Mucosa of rectum (tissue), 2 donors: ENCODE data around the gene INTU.
A peak's percentile ranks its signal among the peaks of the same experiment; 100 is the strongest.
"Not testable (repeated sequence)": the region's sequence is repeated elsewhere in the genome, so short reads cannot be mapped to it uniquely, and the experiment has no call there.

Experiments used
- H3K27ac ChIP-seq, 2 donors: one replicate each; pipeline ENCODE4 v1.7.0; 2013; ENCODE audit warnings: inconsistent platforms in 2 of 2, low read depth in 2 of 2, low read length in 2 of 2
- H3K27me3 ChIP-seq, 2 donors: one replicate each; pipeline ENCODE4 v1.7.0; 2013; ENCODE audit warnings: low read length in 2 of 2; ENCODE audit not compliant: control insufficient read depth in 2 of 2, insufficient read depth in 2 of 2
- H3K36me3 ChIP-seq, 2 donors: one replicate each; pipeline ENCODE4 v1.7.0; 2013; ENCODE audit warnings: low read length in 2 of 2; ENCODE audit not compliant: control insufficient read depth in 2 of 2, insufficient read depth in 2 of 2
- H3K4me1 ChIP-seq, 2 donors: one replicate each; pipeline ENCODE4 v1.7.0; 2013; ENCODE audit warnings: low read length in 2 of 2, mild to moderate bottlenecking in 1 of 2; ENCODE audit not compliant: control insufficient read depth in 2 of 2, insufficient read depth in 2 of 2
- H3K4me3 ChIP-seq, 2 donors: one replicate each; pipeline ENCODE4 v1.7.0; 2013; ENCODE audit warnings: low read length in 2 of 2
- H3K9ac ChIP-seq, 2 donors: one replicate each; pipeline ENCODE4 v1.7.0; 2013; ENCODE audit warnings: low read length in 2 of 2, low read depth in 1 of 2, mild to moderate bottlenecking in 1 of 2
- H3K9me3 ChIP-seq, 2 donors: one replicate each; pipeline ENCODE4 v1.7.0; 2013; ENCODE audit warnings: low read length in 2 of 2; ENCODE audit not compliant: control insufficient read depth in 2 of 2
- donor health status: healthy.
- donor health status: Normal muscosa, but diverticular disease.

Gene INTU

DNA sequence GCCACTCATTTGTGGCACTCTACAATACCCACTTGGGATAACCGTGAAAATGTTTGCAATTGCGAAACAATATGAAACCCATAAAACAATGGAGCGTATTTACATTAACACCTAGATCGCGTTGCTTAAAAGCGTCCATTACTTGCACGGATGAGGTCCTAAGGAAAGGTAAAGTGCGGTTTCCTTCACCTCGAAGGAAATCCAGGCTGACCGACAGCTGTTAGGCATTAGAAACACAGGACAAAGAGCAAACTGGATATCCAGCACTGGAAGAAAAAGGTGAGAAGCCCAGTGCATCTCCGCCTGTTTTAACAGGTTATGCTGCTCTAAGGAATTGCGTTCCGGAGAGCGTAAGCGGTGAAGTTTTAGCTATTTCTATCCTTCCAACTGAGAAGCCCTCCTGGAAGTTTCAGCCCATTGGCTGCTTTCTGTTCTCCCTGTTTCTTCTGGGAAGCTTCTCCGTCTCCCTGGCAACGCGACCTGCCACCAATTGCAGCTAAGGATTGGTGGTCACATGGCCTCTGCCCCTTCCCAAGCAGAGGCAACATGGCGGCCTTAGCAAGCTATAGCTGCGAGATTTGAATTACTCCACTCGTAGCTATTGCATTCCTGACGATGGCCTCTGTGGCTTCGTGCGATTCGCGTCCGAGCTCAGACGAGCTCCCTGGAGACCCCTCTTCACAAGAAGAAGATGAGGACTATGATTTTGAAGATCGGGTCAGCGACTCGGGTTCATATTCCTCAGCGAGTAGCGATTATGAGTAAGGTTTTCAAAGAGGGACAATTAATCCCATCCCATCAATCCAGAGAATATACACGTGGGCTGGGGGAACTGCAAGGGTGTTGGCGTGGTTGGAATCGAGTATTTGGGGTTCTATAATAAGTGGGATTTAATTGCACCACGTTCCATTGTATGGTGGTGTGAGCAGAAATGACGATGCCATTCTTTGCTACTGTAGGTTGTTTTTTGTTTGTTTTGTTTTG, at the start of gene INTU:
Gene INTU (plus strand): TSS at position 538 of the 984 bp plus-strand sequence. CDS start 78 bp downstream, at position 616.
- Histone ChIP-seq H3K9ac (peak within 1 kb of the TSS; percentile 32 to 77), H3K4me1 (no peaks in the 10 kb centered on the region), H3K27me3 (no peaks in the 10 kb centered on the region), H3K9me3 (no peaks in the 10 kb centered on the region), H3K27ac (peak within 1 kb of the TSS; percentile 33 to 35), H3K36me3 (no peaks in the 10 kb centered on the region), H3K4me3 (peak within 1 kb of the TSS; percentile 82 to 88)

DNA sequence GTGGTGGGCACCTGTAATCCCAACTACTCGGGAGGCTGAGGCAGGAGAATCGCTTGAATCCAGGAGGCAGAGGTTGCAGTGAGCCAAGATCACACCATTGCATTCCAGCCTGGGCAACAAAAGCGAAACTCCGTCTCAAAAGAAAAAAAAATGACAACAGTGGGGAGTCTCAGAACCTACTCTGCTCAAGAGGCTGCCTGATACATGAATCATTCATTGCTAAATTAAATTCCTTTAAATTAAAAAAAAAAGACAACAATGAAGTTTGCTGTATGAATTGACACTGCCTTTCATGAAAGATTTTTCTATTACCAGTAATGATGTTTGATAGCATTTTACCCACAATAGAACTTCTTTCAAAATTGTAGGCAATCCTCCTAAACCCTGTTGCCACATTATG, 46.3 kb upstream of the INTU start:
- not testable (repeated sequence) for H3K9ac ChIP-seq, H3K27ac ChIP-seq, H3K9me3 ChIP-seq, H3K4me1 ChIP-seq, H3K36me3 ChIP-seq, H3K4me3 ChIP-seq, H3K27me3 ChIP-seq

DNA sequence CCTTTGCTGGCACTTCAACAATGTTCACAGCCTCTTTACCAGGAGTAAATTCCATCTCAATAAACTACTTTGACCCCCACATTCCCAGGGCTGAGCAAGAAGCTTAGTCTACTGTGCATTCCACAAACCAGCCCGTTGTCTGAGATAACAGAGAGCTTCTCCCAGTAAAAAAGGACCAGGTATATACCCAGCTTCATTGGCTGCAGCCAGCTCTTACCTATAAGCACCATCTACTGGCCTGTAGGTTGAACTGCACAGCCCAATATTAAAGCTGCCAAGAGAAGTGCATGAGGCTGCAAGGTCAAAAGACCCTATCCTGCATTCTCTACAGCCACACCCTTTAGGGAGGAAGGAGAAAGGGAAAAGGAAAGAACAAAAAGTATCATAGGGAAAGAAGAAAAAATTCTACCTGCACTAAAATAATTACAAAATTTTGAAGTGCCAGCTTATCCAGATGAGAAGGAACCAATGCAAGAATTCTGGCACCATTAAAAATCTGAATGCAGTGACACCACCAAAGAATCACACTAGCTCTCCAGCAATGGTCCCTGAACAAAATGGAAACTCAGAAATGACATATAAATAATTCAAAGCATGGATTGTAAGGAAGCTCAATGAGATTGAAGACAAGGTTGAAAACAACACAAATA, 45.7 kb upstream of the INTU start:
- Histone ChIP-seq H3K36me3 (no peaks in the 10 kb centered on the region), H3K4me1 (no peaks in the 10 kb centered on the region), H3K27me3 (no peaks in the 10 kb centered on the region), H3K4me3 (no peak overlapping the region), H3K27ac (no peak overlapping the region), H3K9ac (no peak overlapping the region), H3K9me3 (no peaks in the 10 kb centered on the region)

DNA sequence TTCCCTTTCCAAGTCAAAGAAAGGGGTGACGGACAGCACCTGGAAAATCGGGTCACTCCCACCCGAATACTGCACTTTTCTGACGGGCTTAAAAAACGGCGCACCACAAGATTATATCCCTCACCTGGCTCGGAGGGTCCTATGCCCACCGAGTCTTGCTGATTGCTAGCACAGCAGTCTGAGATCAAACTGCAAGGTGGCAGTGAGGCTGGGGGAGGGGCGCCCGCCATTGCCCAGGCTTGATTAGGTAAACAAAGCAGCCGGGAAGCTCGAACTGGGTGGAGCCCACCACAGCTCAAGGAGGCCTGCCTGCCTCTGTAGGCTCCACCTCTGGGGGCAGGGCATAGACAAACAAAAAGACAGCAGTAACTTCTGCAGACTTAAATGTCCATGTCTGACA, 43.6 kb upstream of the INTU start:
- not testable (repeated sequence) for H3K9me3 ChIP-seq, H3K4me3 ChIP-seq, H3K27ac ChIP-seq, H3K36me3 ChIP-seq, H3K27me3 ChIP-seq, H3K4me1 ChIP-seq, H3K9ac ChIP-seq

DNA sequence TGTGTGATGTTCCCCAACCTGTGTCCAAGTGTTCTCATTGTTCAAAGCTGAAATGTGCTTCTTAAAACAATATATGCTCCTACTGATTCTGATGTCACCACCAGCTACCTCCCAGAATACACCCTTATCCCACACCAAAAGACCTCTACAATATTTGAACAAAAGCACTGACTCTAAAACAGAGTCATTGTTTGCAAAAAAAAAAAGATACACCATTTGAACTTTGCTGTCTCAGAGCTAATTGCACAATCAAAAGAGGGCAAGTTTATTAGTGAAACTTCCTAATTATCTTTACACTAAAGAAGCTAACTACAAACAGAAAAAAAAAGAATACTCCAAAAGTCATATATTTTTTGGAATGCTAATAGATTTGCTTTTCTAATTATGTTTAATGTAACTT, 34.1 kb upstream of the INTU start:
- Histone ChIP-seq H3K27ac (no peak overlapping the region), H3K4me1 (no peaks in the 10 kb centered on the region), H3K27me3 (no peaks in the 10 kb centered on the region), H3K4me3 (no peak overlapping the region), H3K9me3 (no peaks in the 10 kb centered on the region), H3K9ac (no peak overlapping the region), H3K36me3 (no peaks in the 10 kb centered on the region)

DNA sequence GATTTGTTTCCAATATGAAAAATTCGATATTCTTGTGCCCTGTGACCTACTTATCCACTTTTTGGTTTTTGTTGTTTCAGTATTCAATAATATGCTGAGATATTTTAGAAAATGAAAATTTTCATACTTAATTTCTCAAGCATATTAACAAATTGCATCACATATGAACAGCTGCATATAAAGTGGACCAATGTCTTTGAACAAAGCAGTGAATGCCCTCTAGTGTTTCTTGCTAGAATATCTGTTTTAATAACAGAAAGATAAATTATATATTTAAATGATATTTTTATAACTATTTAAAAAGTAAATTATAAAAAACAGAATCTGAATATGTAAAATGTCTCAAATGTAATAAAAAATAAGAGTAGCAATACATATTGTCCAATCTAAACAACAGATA, 31.7 kb upstream of the INTU start:
- Histone ChIP-seq H3K9ac (no peak overlapping the region), H3K36me3 (no peaks in the 10 kb centered on the region), H3K27me3 (peaks cover 0 to 2% of the 10 kb centered on the region in 2 donors), H3K9me3 (no peaks in the 10 kb centered on the region), H3K4me3 (no peak overlapping the region), H3K4me1 (peaks cover 0 to 3% of the 10 kb centered on the region in 2 donors), H3K27ac (no peak overlapping the region)

DNA sequence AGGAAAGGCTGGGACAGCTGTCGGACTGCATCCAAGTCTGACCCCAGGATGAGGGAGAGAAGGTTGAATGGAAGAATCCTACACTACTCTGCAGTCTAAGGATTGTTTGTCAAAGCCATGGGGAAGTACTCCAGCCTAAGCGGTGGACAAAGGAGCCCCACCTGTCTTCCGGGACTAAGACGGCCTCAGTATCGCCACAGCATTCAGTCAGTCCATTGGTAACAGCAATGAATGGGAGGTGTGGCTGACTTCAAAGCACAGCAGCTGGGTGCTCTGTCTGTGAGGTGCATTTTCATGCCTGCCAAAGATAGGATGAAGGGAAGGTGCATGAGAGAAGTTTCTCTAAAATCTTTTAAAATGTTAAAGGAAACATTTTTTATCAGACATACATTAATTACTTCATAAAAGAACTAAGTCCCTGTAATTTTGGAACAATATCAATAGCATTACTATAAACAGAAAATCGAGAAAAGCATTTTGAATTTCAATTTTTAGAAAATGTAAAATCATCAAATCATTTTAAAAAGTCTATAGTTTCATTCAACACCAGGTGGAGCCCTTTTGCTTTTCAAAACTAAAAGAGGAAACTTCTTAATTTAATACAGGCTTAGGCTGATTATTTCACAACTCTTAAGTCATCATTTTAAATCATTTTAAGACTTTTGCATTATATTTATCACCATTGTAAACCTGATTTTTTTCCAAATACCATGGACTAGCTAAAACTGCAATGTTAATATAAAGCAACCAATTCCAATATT, 27.6 kb upstream of the INTU start:
- H3K4me1 ChIP-seq = peaks cover 0 to 3% of the 10 kb centered on the region in 2 donors
- H3K9ac ChIP-seq = no peak overlapping the region
- H3K27ac ChIP-seq = no peak overlapping the region
- no peaks in the 10 kb centered on the region for H3K36me3 ChIP-seq
- peaks cover 0 to 2% of the 10 kb centered on the region in 2 donors for H3K27me3 ChIP-seq
- no peaks in the 10 kb centered on the region for H3K9me3 ChIP-seq
- no peak overlapping the region for H3K4me3 ChIP-seq

DNA sequence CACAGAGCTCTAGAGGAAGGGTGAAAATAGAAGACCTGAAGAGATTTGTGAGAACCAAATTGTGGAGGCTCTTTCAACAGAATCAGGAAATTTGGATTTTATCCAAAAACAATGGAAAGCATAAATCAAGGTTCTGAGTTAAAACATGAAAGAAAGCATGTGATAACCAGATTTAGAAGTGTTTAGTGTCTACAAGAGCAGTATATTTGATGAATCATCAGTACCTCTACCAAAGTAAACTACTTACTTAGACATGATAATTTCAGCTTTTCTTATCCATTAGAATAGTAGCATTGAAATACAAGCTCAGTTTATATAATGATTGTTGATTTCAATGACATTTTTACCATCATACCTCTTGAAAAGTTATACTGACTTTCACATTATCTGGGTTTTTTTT, 25.9 kb upstream of the INTU start:
- no peaks in the 10 kb centered on the region for H3K9me3 ChIP-seq
- no peak overlapping the region for H3K9ac ChIP-seq
- no peak overlapping the region for H3K27ac ChIP-seq
- H3K27me3 ChIP-seq = peaks cover 0 to 2% of the 10 kb centered on the region in 2 donors
- H3K36me3 ChIP-seq = no peaks in the 10 kb centered on the region
- peaks cover 0 to 3% of the 10 kb centered on the region in 2 donors for H3K4me1 ChIP-seq
- H3K4me3 ChIP-seq = no peak overlapping the region

DNA sequence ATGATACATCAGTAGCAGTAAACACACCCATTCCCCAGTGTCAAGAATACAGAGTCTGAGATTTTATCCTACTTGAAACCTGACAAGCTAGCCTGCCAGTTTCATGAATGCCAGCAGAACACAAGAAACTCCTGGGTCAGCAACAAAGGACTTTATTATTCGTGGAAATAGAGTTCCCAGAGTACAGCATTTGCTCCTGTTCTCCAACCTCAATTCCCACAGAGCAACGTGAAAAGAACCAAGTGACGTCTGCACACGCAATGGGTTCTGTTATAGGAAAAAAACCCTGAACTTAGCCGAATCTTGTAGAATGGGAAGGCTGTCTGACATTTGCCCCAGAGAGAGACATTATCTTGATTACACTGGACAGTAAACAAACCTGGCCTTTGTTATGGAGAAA, 23.3 kb upstream of the INTU start:
- no peak overlapping the region for H3K27ac ChIP-seq
- H3K9me3 ChIP-seq = no peaks in the 10 kb centered on the region

DNA sequence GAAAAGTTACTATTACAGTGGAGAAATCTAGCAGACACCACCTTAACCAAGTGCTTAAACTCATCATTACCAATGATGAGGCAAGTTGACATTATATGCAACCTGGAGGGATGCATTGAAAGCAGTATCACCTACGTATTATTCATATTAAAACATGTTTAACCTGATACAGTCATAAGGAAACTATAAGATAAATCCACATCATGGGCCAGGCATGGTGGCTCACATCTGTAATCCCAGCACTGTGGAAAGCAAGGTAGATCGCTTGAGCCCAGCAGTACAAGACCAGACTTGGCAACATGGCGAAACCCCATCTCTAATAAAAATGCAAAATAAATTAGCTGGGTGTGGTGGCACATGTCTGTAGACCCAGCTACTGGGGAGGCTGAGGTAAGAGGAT, 22.3 kb upstream of the INTU start:
- Histone ChIP-seq H3K4me1 (no peaks in the 10 kb centered on the region), H3K9ac (no peak overlapping the region), H3K9me3 (no peaks in the 10 kb centered on the region), H3K36me3 (no peaks in the 10 kb centered on the region), H3K27me3 (no peaks in the 10 kb centered on the region), H3K27ac (no peak overlapping the region), H3K4me3 (no peak overlapping the region)

More for the DNA sequence above, 23.3 kb upstream of the INTU start:
- Histone ChIP-seq H3K4me1 (peaks cover 0 to 3% of the 10 kb centered on the region in 2 donors), H3K4me3 (no peak overlapping the region), H3K27me3 (peaks cover 0 to 2% of the 10 kb centered on the region in 2 donors), H3K36me3 (no peaks in the 10 kb centered on the region), H3K9ac (no peak overlapping the region)
